Sigmoid colon (tissue), 4 donors: ENCODE results near the gene WT1.

Source experiments
- EP300 ChIP-seq, 4 donors: sonication (generic); formaldehyde crosslinking; IDR thresholded peaks; one replicate each; pipeline ENCODE4 v1.6.1; 2017; ENCODE audit warnings: antibody characterized with exemption in 4 of 4
- TF ChIP-seq, protein P1 (sequence below), 4 experiments: fragments of 450-650 bp in 3 of 4; fragments of 200-600 bp in 1 of 4; IDR thresholded peaks; one replicate each; pipeline ENCODE4 v1.5.1; 2016 to 2019; ENCODE audit warnings: antibody characterized with exemption in 4 of 4, mild to moderate bottlenecking in 3 of 4, moderate library complexity in 2 of 4

DNA sequence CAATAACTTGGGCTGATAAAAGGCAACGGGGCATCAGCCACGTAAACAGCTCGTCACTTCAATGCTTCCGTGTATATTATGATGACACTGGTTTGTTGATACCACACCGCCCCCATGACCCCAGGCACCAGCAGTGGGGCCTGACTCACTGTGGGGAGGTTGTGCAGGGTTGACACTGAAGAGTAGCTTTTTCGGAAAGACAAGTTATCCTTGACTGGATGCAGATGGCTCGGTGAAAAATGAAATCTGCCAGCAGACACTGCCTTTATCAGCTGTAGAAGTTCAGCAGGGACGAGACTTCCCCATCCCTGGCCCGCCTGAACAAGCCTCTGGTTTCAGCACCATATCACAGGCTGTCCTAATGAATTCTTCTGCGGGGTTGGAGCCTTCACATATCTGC lies 55.6 kb downstream of the WT1 start:
- TF ChIP-seq, protein P1, sequence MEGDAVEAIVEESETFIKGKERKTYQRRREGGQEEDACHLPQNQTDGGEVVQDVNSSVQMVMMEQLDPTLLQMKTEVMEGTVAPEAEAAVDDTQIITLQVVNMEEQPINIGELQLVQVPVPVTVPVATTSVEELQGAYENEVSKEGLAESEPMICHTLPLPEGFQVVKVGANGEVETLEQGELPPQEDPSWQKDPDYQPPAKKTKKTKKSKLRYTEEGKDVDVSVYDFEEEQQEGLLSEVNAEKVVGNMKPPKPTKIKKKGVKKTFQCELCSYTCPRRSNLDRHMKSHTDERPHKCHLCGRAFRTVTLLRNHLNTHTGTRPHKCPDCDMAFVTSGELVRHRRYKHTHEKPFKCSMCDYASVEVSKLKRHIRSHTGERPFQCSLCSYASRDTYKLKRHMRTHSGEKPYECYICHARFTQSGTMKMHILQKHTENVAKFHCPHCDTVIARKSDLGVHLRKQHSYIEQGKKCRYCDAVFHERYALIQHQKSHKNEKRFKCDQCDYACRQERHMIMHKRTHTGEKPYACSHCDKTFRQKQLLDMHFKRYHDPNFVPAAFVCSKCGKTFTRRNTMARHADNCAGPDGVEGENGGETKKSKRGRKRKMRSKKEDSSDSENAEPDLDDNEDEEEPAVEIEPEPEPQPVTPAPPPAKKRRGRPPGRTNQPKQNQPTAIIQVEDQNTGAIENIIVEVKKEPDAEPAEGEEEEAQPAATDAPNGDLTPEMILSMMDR (IDR thresholded peaks at IDR 0.05) = no peak
- no peak for TF ChIP-seq EP300 (IDR thresholded peaks at IDR 0.05)
